ENCODE measurements around the gene NCOA5. TPM values are rescaled to one million over a fixed set of nuclear protein-coding genes. Genes with fewer than 3 reads are reported as not detected.

NCOA5 gene
- total RNA-seq, 1 experiment from 2014 or later, result 16.5 TPM

DNA sequence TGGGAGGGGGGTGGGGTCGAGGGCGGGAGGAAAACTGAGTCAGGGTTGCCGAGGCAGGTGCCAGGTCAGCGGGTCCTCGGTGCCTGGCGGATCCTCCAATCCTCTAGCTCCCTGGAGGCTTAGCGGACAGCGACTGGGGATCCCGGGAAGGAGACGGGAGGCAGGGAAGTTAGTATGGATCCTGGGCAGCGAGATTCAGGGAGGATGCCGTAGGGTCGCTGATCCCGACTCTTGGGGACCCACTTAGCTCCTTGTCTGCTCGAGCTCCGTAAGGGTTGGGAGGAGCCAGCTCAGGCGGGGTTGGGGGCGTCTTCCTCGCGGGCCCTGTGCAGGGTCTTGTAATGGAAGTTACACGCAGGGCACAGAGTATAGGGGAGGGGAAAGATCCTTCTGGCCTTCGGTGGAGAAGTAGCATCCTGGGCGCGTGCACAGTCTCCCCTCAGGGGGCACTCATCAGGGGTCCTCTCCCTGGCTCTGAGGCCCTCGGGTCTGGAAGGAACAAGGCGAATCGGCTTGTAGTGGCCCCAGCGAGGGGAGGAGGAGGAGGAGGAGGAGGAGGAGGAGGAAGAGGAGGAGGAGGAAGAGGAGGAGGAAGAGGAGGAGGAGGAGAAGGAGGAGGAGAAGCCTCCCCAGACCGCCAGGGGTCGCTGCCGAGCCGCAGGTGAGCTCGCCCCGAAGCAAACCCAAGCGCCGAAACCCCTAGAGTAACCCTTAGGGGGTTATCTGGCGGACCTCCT lies 67.2 kb downstream of the NCOA5 start:
- H3K27me3 Mint-ChIP-seq (ENCODE audit: low read depth), result peaks cover 50% of the 10 kb centered on the region
- no peaks in the 10 kb centered on the region for H3K36me3 Mint-ChIP-seq
- DNase-seq (ENCODE audit: low spot score), result peak; percentile 87
- ATAC-seq, result peak; percentile 7; the same call in 1 of the 2 replicates
- ChIA-PET CTCF (interaction anchor here (0.6 to 2.2 kb wide), 57 partner anchors 9 to 391 kb away, joined by 3 to 108 read pairs (median 5); partner anchors contain the start of genes MMP9, PCIF1 and ZSWIM1), POLR2A (no interaction called here)
- peaks cover 7% of the 10 kb centered on the region for H3K4me1 Mint-ChIP-seq
- peak overlapping the region; percentile 28; the same call in 1 of the 2 replicates for H3K27ac Mint-ChIP-seq
- H3K9me3 Mint-ChIP-seq, result no peaks in the 10 kb centered on the region
- TF ChIP-seq ZNF263 (CRISPR knock-in tag; IDR thresholded peaks at IDR 0.05; ENCODE audit: low read depth) (peak; percentile 100), CREM (CRISPR knock-in tag; IDR thresholded peaks at IDR 0.05) (no peak), NFATC4 (CRISPR knock-in tag; IDR thresholded peaks at IDR 0.05) (no peak), ZNF232 (CRISPR knock-in tag; IDR thresholded peaks at IDR 0.05) (no peak), ATF1 (CRISPR knock-in tag; IDR thresholded peaks at IDR 0.05) (no peak), ESRRA (CRISPR knock-in tag; IDR thresholded peaks at IDR 0.05; ENCODE audit: borderline replicate concordance) (no peak), ATF3 (CRISPR knock-in tag; conservative IDR thresholded peaks at IDR 0.05) (no peak), ETV6 (CRISPR knock-in tag; IDR thresholded peaks at IDR 0.05) (no peak), JUN (CRISPR knock-in tag; IDR thresholded peaks at IDR 0.05) (no peak), PRRX2 (CRISPR knock-in tag; IDR thresholded peaks at IDR 0.05) (no peak), CTCF (IDR thresholded peaks at IDR 0.05) (peak; percentile 79), FOXP1 (CRISPR knock-in tag; IDR thresholded peaks at IDR 0.05; ENCODE audit: borderline replicate concordance) (no peak), SMAD4 (CRISPR knock-in tag; IDR thresholded peaks at IDR 0.05) (no peak), ELF4 (CRISPR knock-in tag; IDR thresholded peaks at IDR 0.05; ENCODE audit: low read depth) (peak; percentile 95; the same call in 1 of the 2 replicates), ZNF423 (CRISPR knock-in tag; IDR thresholded peaks at IDR 0.05) (peak; percentile 26; the same call in 1 of the 2 replicates)
- TF ChIP-seq, protein P1, sequence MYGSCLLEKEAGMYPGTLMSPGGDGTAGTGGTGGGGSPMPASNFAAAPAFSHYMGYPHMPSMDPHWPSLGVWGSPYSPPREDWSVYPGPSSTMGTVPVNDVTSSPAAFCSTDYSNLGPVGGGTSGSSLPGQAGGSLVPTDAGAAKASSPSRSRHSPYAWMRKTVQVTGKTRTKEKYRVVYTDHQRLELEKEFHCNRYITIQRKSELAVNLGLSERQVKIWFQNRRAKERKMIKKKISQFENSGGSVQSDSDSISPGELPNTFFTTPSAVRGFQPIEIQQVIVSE (CRISPR knock-in tag; IDR thresholded peaks at IDR 0.05; ENCODE audit: borderline replicate concordance), result no peak
- TF ChIP-seq, protein P2, sequence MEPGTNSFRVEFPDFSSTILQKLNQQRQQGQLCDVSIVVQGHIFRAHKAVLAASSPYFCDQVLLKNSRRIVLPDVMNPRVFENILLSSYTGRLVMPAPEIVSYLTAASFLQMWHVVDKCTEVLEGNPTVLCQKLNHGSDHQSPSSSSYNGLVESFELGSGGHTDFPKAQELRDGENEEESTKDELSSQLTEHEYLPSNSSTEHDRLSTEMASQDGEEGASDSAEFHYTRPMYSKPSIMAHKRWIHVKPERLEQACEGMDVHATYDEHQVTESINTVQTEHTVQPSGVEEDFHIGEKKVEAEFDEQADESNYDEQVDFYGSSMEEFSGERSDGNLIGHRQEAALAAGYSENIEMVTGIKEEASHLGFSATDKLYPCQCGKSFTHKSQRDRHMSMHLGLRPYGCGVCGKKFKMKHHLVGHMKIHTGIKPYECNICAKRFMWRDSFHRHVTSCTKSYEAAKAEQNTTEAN (CRISPR knock-in tag; IDR thresholded peaks at IDR 0.05), result no peak
- TF ChIP-seq, protein P3, sequence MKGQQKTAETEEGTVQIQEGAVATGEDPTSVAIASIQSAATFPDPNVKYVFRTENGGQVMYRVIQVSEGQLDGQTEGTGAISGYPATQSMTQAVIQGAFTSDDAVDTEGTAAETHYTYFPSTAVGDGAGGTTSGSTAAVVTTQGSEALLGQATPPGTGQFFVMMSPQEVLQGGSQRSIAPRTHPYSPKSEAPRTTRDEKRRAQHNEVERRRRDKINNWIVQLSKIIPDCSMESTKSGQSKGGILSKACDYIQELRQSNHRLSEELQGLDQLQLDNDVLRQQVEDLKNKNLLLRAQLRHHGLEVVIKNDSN (CRISPR knock-in tag; IDR thresholded peaks at IDR 0.05), result no peak
- TF ChIP-seq, protein P4, sequence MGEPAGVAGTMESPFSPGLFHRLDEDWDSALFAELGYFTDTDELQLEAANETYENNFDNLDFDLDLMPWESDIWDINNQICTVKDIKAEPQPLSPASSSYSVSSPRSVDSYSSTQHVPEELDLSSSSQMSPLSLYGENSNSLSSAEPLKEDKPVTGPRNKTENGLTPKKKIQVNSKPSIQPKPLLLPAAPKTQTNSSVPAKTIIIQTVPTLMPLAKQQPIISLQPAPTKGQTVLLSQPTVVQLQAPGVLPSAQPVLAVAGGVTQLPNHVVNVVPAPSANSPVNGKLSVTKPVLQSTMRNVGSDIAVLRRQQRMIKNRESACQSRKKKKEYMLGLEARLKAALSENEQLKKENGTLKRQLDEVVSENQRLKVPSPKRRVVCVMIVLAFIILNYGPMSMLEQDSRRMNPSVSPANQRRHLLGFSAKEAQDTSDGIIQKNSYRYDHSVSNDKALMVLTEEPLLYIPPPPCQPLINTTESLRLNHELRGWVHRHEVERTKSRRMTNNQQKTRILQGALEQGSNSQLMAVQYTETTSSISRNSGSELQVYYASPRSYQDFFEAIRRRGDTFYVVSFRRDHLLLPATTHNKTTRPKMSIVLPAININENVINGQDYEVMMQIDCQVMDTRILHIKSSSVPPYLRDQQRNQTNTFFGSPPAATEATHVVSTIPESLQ (CRISPR knock-in tag; IDR thresholded peaks at IDR 0.05), result no peak
- TF ChIP-seq, protein P5, sequence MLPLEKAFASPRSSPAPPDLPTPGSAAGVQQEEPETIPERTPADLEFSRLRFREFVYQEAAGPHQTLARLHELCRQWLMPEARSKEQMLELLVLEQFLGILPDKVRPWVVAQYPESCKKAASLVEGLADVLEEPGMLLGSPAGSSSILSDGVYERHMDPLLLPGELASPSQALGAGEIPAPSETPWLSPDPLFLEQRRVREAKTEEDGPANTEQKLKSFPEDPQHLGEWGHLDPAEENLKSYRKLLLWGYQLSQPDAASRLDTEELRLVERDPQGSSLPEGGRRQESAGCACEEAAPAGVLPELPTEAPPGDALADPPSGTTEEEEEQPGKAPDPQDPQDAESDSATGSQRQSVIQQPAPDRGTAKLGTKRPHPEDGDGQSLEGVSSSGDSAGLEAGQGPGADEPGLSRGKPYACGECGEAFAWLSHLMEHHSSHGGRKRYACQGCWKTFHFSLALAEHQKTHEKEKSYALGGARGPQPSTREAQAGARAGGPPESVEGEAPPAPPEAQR (CRISPR knock-in tag; IDR thresholded peaks at IDR 0.05), result no peak
- TF ChIP-seq, protein P6, sequence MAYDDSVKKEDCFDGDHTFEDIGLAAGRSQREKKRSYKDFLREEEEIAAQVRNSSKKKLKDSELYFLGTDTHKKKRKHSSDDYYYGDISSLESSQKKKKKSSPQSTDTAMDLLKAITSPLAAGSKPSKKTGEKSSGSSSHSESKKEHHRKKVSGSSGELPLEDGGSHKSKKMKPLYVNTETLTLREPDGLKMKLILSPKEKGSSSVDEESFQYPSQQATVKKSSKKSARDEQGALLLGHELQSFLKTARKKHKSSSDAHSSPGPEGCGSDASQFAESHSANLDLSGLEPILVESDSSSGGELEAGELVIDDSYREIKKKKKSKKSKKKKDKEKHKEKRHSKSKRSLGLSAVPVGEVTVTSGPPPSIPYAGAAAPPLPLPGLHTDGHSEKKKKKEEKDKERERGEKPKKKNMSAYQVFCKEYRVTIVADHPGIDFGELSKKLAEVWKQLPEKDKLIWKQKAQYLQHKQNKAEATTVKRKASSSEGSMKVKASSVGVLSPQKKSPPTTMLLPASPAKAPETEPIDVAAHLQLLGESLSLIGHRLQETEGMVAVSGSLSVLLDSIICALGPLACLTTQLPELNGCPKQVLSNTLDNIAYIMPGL (CRISPR knock-in tag; IDR thresholded peaks at IDR 0.05), result 0 out of 2 replicates have a peak, but pooled peaks have one; percentile 55
- TF ChIP-seq, protein P7, sequence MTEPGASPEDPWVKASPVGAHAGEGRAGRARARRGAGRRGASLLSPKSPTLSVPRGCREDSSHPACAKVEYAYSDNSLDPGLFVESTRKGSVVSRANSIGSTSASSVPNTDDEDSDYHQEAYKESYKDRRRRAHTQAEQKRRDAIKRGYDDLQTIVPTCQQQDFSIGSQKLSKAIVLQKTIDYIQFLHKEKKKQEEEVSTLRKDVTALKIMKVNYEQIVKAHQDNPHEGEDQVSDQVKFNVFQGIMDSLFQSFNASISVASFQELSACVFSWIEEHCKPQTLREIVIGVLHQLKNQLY (CRISPR knock-in tag; IDR thresholded peaks at IDR 0.05), result no peak
- peak overlapping the region; percentile 76 for H3K4me3 Mint-ChIP-seq
